ENCODE measurements around the gene MROH9. TPM values are rescaled to one million over a fixed set of nuclear protein-coding genes. Genes with fewer than 3 reads are reported as not detected.

Gene MROH9
- total RNA-seq, 1 experiment from 2014 or later, result not detected

GRCh38 chr1:171062902-171063301, 127.6 kb downstream of the MROH9 start:
- Histone ChIP-seq H3K14ac (ENCODE audit: insufficient read depth, low read length) (no peak overlapping the region), H3K79me2 (ENCODE audit: insufficient read depth, low read length) (no peaks in the 10 kb centered on the region), H4K5ac (ENCODE audit: insufficient read length, low read depth, low read length) (no peak overlapping the region), H3K79me1 (ENCODE audit: insufficient read depth, low read depth, low read length, poor library complexity, severe bottlenecking) (no peaks in the 10 kb centered on the region), H4K8ac (replicated peaks; ENCODE audit: insufficient read length, low read depth, low read length) (no peak overlapping the region), H2BK120ac (ENCODE audit: low read depth, low read length, poor library complexity, severe bottlenecking) (no peak overlapping the region), H3K27me3 (ENCODE audit: insufficient read depth, low read length) (no peaks in the 10 kb centered on the region), H2BK20ac (ENCODE audit: low read depth, low read length, poor library complexity, severe bottlenecking) (no peak overlapping the region), H2BK5ac (ENCODE audit: insufficient read length, low read length) (no peak overlapping the region), H2BK12ac (ENCODE audit: insufficient read length, low read depth, low read length) (no peak overlapping the region), H3K9ac (ENCODE audit: extremely low read depth, insufficient read length, low read length) (no peak overlapping the region), H2AFZ (ENCODE audit: low read length) (no peak overlapping the region), H3K9me3 (ENCODE audit: control insufficient read depth, low read depth, low read length) (no peaks in the 10 kb centered on the region), H3K4me1 (ENCODE audit: insufficient read depth, low read length) (no peaks in the 10 kb centered on the region), H3T11ph (ENCODE audit: low read length) (no peak overlapping the region), H3K4me2 (ENCODE audit: insufficient read depth, insufficient read length, low read length) (no peak overlapping the region), H3K4ac (ENCODE audit: low read depth, low read length) (no peak overlapping the region), H3K18ac (ENCODE audit: insufficient read length, low read depth, low read length) (no peak overlapping the region), H4K20me1 (ENCODE audit: control insufficient read depth, insufficient read depth, insufficient read length) (no peaks in the 10 kb centered on the region), H3K23me2 (ENCODE audit: insufficient read length, low read depth, low read length, poor library complexity, severe bottlenecking) (no peaks in the 10 kb centered on the region), H2BK15ac (ENCODE audit: low read depth, low read length) (no peak overlapping the region), H2AK5ac (ENCODE audit: insufficient read length, low read length) (no peak overlapping the region), H3K27ac (ENCODE audit: insufficient read length, low read depth, low read length) (no peak overlapping the region), H4K91ac (ENCODE audit: insufficient read length, low read depth, low read length) (no peak overlapping the region), H3K23ac (ENCODE audit: insufficient read length, low read depth, low read length) (no peak overlapping the region), H3K56ac (ENCODE audit: insufficient read length, low read depth, low read length) (no peak overlapping the region)
- H3K9me3 Mint-ChIP-seq, result no peaks in the 10 kb centered on the region; a peak in 1 of 5 replicates
- H3K36me3 Mint-ChIP-seq (ENCODE audit: insufficient read depth in 1 of 3, low read depth in 3 of 3), result no peaks in the 10 kb centered on the region
- no peaks in the 10 kb centered on the region; the same call in 1 of the 2 replicates for H3K27me3 Mint-ChIP-seq (ENCODE audit: low read depth)
- H3K4me3 Mint-ChIP-seq, result no peak overlapping the region
- no peak for TF ChIP-seq CTCF (conservative IDR thresholded peaks at IDR 0.05)
- no peak for DNase-seq
- no peak overlapping the region for H3K27ac Mint-ChIP-seq
- no peaks in the 10 kb centered on the region for H3K4me1 Mint-ChIP-seq
- WGBS (ENCODE audit: extremely low coverage, insufficient read length, low lambda C conversion rate), result no CpG with 5 or more reads among the region's 4 CpGs
